ENCODE data around the gene ZDHHC14.

- TF ChIP-seq CTCF (IDR thresholded peaks at IDR 0.05), result no peak
- TF ChIP-seq ZFX (IDR thresholded peaks at IDR 0.05; ENCODE audit: borderline replicate concordance), result no peak
Measured at GRCh38 chr6:157603971-157604370, 223.0 kb downstream of the ZDHHC14 start.

All from 22Rv1 (cell line).